Endothelial cell (in vitro differentiated cells): ENCODE data around the gene GRAP2. TPM values are rescaled to one million over a fixed set of nuclear protein-coding genes. Genes with fewer than 3 reads are reported as not detected.

ENCODE experiments used
- DNase-seq: peaks from one replicate; pipeline ENCODE4 v3.0.0; 2021; ENCODE audit warnings: low spot score
- H3K27ac Mint-ChIP-seq: one replicate; pipeline ENCODE4 v1.8.0; 2021; ENCODE audit warnings: mixed read lengths, inconsistent platforms; ENCODE audit not compliant: unreplicated experiment
- H3K27me3 Mint-ChIP-seq: one replicate; pipeline ENCODE4 v1.8.0; 2021; ENCODE audit warnings: mild to moderate bottlenecking, moderate library complexity, mixed read lengths, inconsistent platforms; ENCODE audit not compliant: unreplicated experiment
- H3K36me3 Mint-ChIP-seq: one replicate; pipeline ENCODE4 v1.8.0; 2021; ENCODE audit warnings: mild to moderate bottlenecking, low read depth, mixed read lengths, inconsistent platforms; ENCODE audit not compliant: unreplicated experiment
- H3K4me1 Mint-ChIP-seq: one replicate; pipeline ENCODE4 v1.8.0; 2021; ENCODE audit warnings: mild to moderate bottlenecking, mixed read lengths, inconsistent platforms; ENCODE audit not compliant: unreplicated experiment
- H3K4me3 Mint-ChIP-seq: one replicate; pipeline ENCODE4 v1.8.0; 2021; ENCODE audit warnings: mild to moderate bottlenecking, mixed read lengths, inconsistent platforms; ENCODE audit not compliant: unreplicated experiment
- H3K9me3 Mint-ChIP-seq: one replicate; pipeline ENCODE4 v1.8.0; 2021; ENCODE audit warnings: mixed read lengths, inconsistent platforms; ENCODE audit not compliant: unreplicated experiment
- CTCF ChIP-seq: fragments of 200-600 bp; sonication (generic); IDR thresholded peaks from one replicate; pipeline ENCODE4 v1.5.0; 2021; ENCODE audit warnings: antibody characterized with exemption; ENCODE audit not compliant: unreplicated experiment
- total RNA-seq: library from RNA; stranded (reverse); fragmentation: NEBNext Ultra II Directional; extraction: Animal tissue kit (Norgen Biotek cat#: 25700); gene quantifications from one replicate; pipeline ENCODE4 v1.2.1, GENCODE V29; 2021; ENCODE audit not compliant: unreplicated experiment

Gene GRAP2
- total RNA-seq, 1 donor from 2014 or later, result 20.5 TPM

GRCh38 chr22:39933741-39934140 is 32.9 kb downstream of the GRAP2 start:
- no peak overlapping the region for H3K27ac Mint-ChIP-seq

DNA sequence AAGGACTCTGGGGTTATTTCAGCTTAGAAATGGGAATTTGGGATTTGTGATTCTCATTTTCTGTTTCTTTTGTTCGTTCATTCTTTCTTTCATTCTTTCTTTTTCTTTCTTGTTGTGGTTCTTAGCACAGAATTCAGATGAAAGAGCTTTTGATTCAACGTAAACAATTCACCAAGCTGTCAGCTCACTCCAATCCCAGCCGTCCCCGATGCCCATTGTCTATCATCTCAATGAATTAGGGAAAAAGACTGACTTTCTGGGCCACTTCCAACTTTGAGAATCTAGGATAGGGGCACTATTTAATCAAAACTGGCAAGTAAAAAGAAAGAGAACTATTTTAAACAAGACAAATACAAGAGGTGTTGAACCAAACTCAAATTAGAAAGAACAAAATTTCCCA is 34.2 kb downstream of the GRAP2 start:
- no peaks in the 10 kb centered on the region for H3K9me3 Mint-ChIP-seq
- H3K36me3 Mint-ChIP-seq, result no peaks in the 10 kb centered on the region
- no peak overlapping the region for H3K27ac Mint-ChIP-seq
- no peaks in the 10 kb centered on the region for H3K27me3 Mint-ChIP-seq
- no peak for DNase-seq
- peaks cover 14% of the 10 kb centered on the region for H3K4me1 Mint-ChIP-seq
- H3K4me3 Mint-ChIP-seq, result no peak overlapping the region
- TF ChIP-seq CTCF, result no peak

More at GRCh38 chr22:39933741-39934140, 32.9 kb downstream of the GRAP2 start:
- no peak for TF ChIP-seq CTCF
- Mint-ChIP-seq H3K4me3 (no peak overlapping the region), H3K4me1 (peaks cover 14% of the 10 kb centered on the region), H3K9me3 (no peaks in the 10 kb centered on the region), H3K36me3 (no peaks in the 10 kb centered on the region), H3K27me3 (no peaks in the 10 kb centered on the region)
- no peak for DNase-seq

GRCh38 chr22:39935612-39936011 is 34.7 kb downstream of the GRAP2 start:
- Mint-ChIP-seq H3K4me3 (no peak overlapping the region), H3K4me1 (peaks cover 18% of the 10 kb centered on the region), H3K27me3 (no peaks in the 10 kb centered on the region), H3K9me3 (no peaks in the 10 kb centered on the region), H3K27ac (no peak overlapping the region), H3K36me3 (no peaks in the 10 kb centered on the region)
- DNase-seq, result no peak
- TF ChIP-seq CTCF, result no peak

- Mint-ChIP-seq H3K4me3 (no peak overlapping the region), H3K27ac (no peak overlapping the region), H3K27me3 (no peaks in the 10 kb centered on the region), H3K4me1 (peaks cover 25% of the 10 kb centered on the region), H3K9me3 (no peaks in the 10 kb centered on the region), H3K36me3 (no peaks in the 10 kb centered on the region)
- no peak for TF ChIP-seq CTCF
- DNase-seq, result no peak
These were observed 35.8 kb downstream of the GRAP2 start for GRCh38 chr22:39936523-39937145.

DNA sequence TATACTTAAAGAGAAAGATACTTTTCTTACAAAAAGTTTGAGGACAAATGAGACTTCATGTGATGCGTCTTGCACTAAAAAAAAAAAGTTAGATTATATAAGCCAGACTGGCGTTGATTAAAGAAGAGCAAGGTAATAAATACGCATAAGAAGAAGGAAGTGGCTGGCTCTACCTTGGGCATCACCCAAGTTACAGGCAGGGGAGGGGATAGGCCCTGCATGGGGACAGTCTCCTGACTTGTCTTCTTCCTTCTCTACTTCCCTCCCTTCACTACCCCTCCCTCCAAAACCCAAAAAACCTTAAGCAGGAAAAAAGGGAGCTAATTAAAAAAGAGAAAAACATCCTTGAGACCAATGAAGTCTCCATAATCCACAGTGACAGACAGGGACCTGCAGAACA is 37.0 kb downstream of the GRAP2 start:
- Mint-ChIP-seq H3K9me3 (no peaks in the 10 kb centered on the region), H3K36me3 (no peaks in the 10 kb centered on the region), H3K4me1 (peaks cover 26% of the 10 kb centered on the region), H3K27ac (no peak overlapping the region), H3K4me3 (no peak overlapping the region), H3K27me3 (no peaks in the 10 kb centered on the region)
- TF ChIP-seq CTCF, result no peak
- no peak for DNase-seq
